Suppressor macrophage treated with lipopolysaccharide for 1 hour (primary cell): ENCODE data around the gene CCDC112.
A peak's percentile ranks its signal among the peaks of the same experiment; 100 is the strongest.
"Not testable (repeated sequence)": the region's sequence is repeated elsewhere in the genome, so short reads cannot be mapped to it uniquely, and the experiment has no call there.

Experiments used
- DNase-seq, 3 donors: peaks; one replicate each; pipeline ENCODE4 v3.0.0-alpha.2; 2020 to 2022

The CCDC112 gene

DNA sequence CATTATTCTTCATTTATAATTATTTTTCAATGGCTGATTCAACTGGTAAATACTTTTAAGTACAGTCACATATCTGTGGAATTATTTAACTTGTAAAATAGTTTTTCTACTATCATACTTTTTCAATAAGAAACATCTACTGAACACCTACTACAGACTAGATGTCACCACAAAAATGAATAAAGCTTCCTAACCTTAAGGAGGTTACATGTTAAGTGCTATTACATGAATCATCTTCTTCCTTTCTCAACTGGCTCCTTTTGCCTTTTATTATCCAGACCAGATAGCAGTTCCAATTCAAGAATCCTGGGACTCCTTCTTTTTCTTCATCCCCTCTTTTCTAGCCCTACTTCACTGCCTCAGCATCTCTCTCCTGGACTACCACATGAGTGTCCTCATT is 38.5 kb downstream of the CCDC112 start:
- no peak for DNase-seq

DNA sequence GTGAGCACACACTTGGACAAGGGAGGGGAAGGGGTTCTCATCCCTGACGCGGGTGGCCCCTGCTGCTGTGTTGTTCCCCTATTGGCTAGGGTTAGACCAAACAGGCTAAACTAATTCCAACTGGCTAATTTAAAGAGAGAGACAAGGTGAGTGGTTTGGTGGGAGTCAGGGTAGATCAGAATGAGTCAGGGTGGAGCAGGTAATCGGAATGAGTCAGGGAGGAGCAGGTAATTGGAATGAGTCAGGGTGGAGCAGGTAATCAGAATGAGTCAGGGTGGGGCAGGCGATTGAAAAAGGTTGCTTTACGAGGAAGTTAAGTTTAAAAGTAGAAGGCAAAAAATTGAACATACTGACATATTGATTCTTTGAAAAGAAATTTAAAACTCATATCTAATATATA is 47.1 kb downstream of the CCDC112 start:
- not testable (repeated sequence) for DNase-seq

DNA sequence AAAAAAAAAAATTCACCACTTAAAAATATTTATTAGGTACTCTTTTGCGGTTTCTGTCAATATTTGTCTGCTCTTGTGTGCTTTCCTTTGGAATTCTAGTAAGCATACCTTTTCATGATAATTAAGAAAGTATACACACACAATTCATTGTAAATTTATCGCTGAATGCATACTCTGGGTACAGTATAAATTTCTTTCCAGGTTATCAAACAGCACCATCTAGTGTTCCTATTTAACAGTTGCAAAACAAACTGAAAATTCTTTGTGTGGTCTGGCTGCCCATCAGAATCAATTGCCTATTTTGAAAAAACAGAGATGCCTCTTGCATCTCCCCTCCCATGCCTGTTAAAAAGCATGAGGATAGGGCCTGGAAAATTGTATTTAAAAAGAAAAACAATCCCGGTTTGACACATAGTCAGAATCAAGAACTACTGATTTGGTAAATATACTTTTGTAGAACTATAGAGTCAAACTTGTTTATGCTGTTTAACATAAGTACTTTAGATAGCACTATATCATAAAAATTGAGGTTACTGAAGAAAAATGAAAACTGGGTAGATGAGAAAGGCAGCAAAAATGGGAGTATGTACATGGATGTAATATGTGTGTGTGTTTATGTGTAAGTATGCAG is 50.0 kb downstream of the CCDC112 start:
- peak; percentile 45 to 81 (median 70) for DNase-seq

DNA sequence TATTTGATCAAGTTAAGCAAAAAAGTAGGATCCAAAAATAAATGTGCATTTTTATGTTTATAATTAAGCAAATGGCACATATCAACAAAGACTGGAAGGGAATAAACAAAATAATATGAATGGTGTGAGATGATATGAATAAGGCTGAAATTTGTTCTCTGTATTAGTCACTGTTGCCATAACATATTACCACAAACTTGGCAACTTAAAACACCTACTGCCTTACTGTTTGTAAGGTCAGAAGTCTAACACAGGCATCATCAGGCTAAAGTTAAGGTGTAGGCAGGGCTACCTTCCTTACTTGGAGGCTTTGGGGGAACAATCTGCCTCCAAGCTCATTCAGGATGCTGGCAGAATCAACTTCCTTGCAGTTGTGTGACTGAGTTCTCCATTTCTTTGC is 53.0 kb downstream of the CCDC112 start:
- DNase-seq: no peak

DNA sequence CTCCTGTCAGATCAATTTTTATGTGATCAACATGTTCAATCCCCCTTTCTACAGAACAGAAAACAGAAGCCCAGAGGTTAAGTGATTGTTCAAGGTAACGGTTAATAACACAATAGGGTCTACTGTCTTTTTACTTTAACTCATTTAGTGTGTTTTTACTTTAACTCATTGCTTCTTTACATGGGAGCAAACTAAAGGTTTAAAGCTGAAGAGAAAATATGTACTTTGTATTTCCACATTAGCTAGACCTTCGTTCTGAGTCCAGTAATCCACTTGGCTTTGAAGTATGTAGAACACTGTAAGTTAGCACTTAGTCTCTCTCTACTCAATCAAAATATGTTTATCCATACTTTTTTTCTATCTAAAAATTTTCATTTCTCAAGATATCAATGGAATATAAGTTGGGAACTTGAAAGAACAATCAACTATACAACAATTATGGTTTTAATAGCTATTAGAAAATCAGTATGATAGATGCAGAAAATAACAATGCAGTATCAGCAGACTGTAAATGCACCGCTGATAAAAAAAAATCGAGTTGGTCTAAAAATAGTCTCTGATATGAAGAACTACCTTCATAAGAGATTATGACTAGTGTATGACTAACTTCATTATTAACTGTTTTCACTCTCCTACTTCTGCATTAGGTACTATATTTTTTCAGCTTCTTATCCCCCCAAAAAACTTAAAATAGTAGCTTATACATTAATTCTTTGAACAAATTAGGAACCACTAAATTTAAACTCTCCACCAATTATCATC is 54.4 kb downstream of the CCDC112 start:
- DNase-seq: no peak

DNA sequence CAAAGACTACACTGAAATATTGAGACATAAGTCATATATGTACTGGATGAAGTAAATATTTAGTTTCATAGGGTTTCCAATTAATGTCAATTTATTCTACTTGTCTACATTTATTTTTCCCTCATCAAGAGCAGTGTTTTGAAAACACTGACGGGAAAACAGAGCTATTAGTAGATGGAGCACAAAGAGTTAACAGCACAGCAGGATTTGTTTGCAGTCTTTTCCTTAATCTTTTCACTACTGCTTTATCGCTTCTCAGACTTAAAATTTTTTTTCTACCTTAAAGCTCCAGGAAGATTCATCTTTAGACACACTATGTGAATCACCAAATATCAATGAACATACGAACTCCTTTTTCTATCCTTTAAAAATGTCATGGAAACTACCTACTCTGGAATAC is 59.4 kb downstream of the CCDC112 start:
- DNase-seq: no peak

DNA sequence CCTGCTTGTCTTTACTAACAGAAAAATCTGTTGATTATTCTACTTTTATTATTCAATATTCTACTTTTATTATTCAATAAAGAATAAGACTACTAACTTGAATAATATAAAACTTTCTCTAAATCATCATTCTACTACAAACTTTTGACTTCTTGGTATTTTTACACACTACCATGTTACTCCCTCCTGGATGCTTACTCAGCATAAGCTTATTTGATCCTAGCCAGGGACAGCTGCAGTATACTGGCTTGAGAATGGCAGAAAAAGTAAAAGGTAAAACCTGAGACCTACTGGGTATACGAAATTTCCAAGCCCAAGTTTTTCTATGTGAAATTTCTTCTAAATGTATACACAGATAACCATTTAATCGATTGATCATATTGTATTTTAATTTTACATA is 59.9 kb downstream of the CCDC112 start:
- DNase-seq: no peak

DNA sequence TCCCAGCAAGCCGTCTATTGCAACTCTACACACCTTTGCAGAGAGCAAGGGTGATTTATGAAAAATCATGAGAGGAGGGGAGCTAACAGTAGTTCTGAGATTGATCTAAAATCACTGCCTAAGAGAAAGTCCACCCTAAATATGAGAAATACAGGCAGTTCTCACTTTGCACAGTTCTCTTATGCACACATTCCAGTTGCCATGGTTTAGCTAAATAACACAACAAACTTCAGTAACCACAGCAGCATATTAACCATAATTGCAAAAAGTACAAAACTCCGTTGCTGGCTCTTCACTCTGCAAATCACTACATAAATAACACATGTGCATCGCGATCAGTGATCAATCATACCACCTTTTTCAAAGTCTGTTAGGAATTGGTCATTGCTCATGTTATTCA is 64.9 kb downstream of the CCDC112 start:
- DNase-seq: no peak

DNA sequence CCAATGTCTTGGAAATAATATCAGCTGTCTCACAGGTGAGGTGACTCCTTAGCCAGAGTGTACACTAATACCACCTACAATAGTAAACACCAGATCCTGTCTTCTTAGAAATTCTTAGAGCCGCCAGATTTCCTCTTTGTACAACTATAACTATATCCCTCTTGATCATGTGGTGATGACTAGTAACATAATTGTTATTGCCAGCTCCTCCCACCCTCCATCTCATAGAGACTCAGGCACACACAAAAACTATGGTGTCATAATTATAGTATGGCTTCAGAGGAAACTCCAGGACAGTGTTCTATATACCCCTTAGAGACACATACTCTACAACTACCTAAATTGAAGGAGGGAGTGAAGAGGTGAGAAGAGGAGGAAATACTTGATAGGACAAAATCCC is 66.8 kb downstream of the CCDC112 start:
- DNase-seq: peak; percentile 32 to 51 (median 48)

DNA sequence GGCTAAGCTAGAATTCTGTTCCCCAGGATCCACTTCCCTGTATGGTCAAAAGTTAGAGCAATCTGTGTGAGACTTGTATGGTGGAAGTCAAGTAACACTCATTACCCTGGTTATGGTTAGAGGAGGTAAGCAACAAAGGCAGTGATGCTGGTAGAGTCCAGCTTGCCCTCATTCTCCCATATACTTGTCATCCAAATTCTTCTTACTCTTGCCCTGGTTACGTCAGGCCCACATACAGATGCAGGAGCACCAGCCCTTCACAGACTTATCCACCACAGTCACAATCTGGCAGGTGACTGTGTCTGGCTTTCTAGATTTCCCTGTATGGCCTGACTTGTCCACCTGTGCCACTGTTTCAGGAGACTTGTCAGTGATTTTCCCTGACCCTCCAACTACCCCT is 69.2 kb downstream of the CCDC112 start:
- no peak for DNase-seq
